Smooth muscle cell (in vitro differentiated cells): ENCODE data around the gene ARL5A. TPM values are rescaled to one million over a fixed set of nuclear protein-coding genes. Genes with fewer than 3 reads are reported as not detected.

ENCODE experiments used
- DNase-seq: peaks from one replicate; lab custom pipeline; 2025; ENCODE audit not compliant: unreplicated experiment; lab: John Stamatoyannopoulos, UW
- H2AFZ ChIP-seq: fragments of 200-600 bp; sonication (generic); 2 replicates; pipeline ENCODE4 v1.6.0; 2016; ENCODE audit warnings: antibody characterized with exemption, low read depth, mild to moderate bottlenecking
- H3F3A ChIP-seq: fragments of 200-600 bp; sonication (generic); 2 replicates; pipeline ENCODE4 v1.6.0; 2017; ENCODE audit warnings: antibody characterized with exemption, low read depth
- H3K27ac ChIP-seq: fragments of 200-600 bp; sonication (generic); 2 replicates; pipeline ENCODE4 v1.5.1; 2016; ENCODE audit warnings: low read depth, mild to moderate bottlenecking
- H3K27me3 ChIP-seq: fragments of 200-600 bp; sonication (generic); 2 replicates; pipeline ENCODE4 v1.6.1; 2016; ENCODE audit warnings: low read depth, mild to moderate bottlenecking
- H3K36me3 ChIP-seq: fragments of 200-600 bp; sonication (generic); 2 replicates; pipeline ENCODE4 v1.5.1; 2016; ENCODE audit warnings: low read depth
- H3K4me1 ChIP-seq: fragments of 200-600 bp; sonication (generic); 2 replicates; pipeline ENCODE4 v1.5.1; 2016; ENCODE audit warnings: low read depth
- H3K4me2 ChIP-seq: fragments of 200-600 bp; sonication (generic); 2 replicates; pipeline ENCODE4 v1.6.0; 2016; ENCODE audit warnings: mild to moderate bottlenecking
- H3K4me3 ChIP-seq: fragments of 200-600 bp; sonication (generic); 2 replicates; pipeline ENCODE4 v1.5.1; 2016; ENCODE audit warnings: mild to moderate bottlenecking
- H3K79me2 ChIP-seq: fragments of 200-600 bp; sonication (generic); 2 replicates; pipeline ENCODE4 v1.6.0; 2016; ENCODE audit warnings: low read depth, mild to moderate bottlenecking
- H3K9ac ChIP-seq: fragments of 200-600 bp; sonication (generic); 2 replicates; pipeline ENCODE4 v1.6.0; 2016; ENCODE audit warnings: low read depth
- H3K9me3 ChIP-seq: fragments of 200-600 bp; sonication (generic); replicated peaks from 2 replicates; pipeline ENCODE4 v1.5.1; 2016; ENCODE audit warnings: low read depth
- H4K20me1 ChIP-seq: fragments of 200-600 bp; sonication (generic); 2 replicates; pipeline ENCODE4 v1.6.0; 2016; ENCODE audit warnings: low read depth
- WGBS: methylation state at CpG from one replicate; pipeline ENCODE4 v1.1.7; 2016; ENCODE audit warnings: low lambda C conversion rate; 5-methylcytosine and 5-hydroxymethylcytosine counted together
- polyA plus RNA-seq: library from polyadenylated mRNA; unstranded; fragments of >200 nt; fragmentation: Nextera tagmentation; extraction: Ambion mirVana; gene quantifications from 2 replicates; pipeline ENCODE4 v1.2.1, GENCODE V29; 2016
- total RNA-seq: library from RNA; depleted of rRNA; stranded (reverse); fragments of >200 nt; gene quantifications from 2 replicates; pipeline ENCODE4 v1.2.3, GENCODE V29; 2014
- TF ChIP-seq, protein P1 (sequence below): fragments of 200-600 bp; sonication (generic); IDR thresholded peaks from 2 replicates; pipeline ENCODE4 v1.5.1; 2017; ENCODE audit warnings: borderline replicate concordance, mild to moderate bottlenecking, antibody characterized with exemption; ENCODE audit not compliant: insufficient read depth, poor library complexity, severe bottlenecking

The ARL5A gene
- total and polyA plus RNA-seq, 2 experiments from 2014 or later, result 24.2 to 81.2 TPM

DNA sequence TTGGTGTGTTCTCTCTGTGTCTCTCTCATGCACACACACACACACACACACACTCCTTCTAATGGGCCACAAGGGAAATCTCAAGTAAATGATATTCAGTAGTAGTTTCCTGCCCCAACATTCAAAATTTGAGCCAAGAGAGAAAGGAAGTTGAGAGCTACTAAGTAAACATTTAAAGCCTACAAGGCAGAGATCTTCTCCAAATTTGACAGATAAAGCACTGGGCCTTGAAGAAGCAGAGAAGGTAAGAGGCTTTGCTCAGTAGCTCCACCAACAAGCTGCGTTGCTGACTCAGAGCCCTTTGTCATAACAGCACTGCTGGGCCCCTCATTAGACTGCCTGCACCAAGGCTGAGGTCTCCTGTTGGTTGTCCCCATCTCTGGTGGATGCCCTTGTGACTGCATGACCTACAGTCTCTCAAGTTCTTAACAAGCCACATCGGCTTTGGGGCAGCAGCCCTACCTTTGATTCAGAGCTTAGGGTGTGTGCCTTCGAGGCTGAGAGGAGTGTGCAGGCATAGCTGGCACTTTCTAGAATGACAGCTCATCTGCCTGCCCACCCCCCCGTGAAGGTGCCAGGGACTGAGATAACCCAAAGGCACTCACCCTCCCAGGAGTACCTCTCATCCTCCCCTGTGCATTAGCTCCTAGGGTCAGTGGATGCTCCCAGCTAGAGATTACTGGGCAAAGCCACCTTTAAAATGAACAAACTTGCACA lies 61.6 kb downstream of the ARL5A start:
- Histone ChIP-seq H3K27me3 (no peaks in the 10 kb centered on the region), H3K27ac (peak overlapping the region; percentile 78), H2AFZ (no peak overlapping the region), H3F3A (no peaks in the 10 kb centered on the region), H4K20me1 (no peaks in the 10 kb centered on the region), H3K4me3 (no peak overlapping the region), H3K4me1 (peaks cover 24% of the 10 kb centered on the region), H3K79me2 (no peaks in the 10 kb centered on the region), H3K36me3 (no peaks in the 10 kb centered on the region), H3K9me3 (no peaks in the 10 kb centered on the region), H3K9ac (peak overlapping the region; percentile 1), H3K4me2 (peak overlapping the region; percentile 58)
- WGBS, result 78% methylated on average over 4 of the region's 4 CpGs
- TF ChIP-seq, protein P1, sequence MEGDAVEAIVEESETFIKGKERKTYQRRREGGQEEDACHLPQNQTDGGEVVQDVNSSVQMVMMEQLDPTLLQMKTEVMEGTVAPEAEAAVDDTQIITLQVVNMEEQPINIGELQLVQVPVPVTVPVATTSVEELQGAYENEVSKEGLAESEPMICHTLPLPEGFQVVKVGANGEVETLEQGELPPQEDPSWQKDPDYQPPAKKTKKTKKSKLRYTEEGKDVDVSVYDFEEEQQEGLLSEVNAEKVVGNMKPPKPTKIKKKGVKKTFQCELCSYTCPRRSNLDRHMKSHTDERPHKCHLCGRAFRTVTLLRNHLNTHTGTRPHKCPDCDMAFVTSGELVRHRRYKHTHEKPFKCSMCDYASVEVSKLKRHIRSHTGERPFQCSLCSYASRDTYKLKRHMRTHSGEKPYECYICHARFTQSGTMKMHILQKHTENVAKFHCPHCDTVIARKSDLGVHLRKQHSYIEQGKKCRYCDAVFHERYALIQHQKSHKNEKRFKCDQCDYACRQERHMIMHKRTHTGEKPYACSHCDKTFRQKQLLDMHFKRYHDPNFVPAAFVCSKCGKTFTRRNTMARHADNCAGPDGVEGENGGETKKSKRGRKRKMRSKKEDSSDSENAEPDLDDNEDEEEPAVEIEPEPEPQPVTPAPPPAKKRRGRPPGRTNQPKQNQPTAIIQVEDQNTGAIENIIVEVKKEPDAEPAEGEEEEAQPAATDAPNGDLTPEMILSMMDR, result no peak
- no peak for DNase-seq

DNA sequence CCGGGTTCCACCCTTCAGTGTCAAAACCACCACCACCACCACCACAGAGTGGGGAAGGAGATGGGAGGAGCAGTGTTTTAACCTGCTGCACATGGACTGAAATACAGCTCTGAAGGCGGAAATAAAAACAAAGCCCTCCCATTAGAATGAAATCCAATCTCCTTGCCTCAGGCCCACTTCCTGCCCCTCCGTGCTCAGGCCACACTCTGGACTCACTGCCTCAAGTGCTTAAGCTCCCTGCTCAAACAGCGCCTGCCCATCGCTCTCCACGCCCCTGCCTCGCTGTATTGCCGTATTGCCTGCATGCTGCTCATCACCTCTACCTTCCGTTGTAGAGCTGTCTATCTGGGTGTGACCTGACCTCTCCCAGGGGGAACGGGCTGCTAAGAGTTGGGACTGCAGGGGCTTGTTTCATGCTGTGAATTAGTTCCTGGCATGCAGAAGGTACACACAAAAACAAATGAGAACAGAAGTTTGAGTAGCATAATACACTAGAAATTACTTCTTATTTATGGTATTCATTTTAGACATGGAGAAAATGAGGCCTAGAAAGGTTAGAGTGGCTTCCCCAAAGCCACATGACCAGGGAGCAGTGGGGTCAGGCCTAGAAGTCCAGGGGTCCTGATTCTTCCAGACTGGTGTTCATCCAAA lies 62.3 kb downstream of the ARL5A start:
- TF ChIP-seq, protein P1, result no peak
- no peaks in the 10 kb centered on the region for H3K9me3 ChIP-seq
- no peaks in the 10 kb centered on the region for H3K79me2 ChIP-seq
- peaks cover 24% of the 10 kb centered on the region for H3K4me1 ChIP-seq
- H3K4me3 ChIP-seq, result no peak overlapping the region
- no peaks in the 10 kb centered on the region for H4K20me1 ChIP-seq
- H3F3A ChIP-seq, result no peaks in the 10 kb centered on the region
- no peak for DNase-seq
- 79% methylated on average over 10 of the region's 10 CpGs for WGBS
- H3K4me2 ChIP-seq, result peak overlapping the region; percentile 58
- H3K36me3 ChIP-seq, result no peaks in the 10 kb centered on the region
- no peak overlapping the region for H2AFZ ChIP-seq
- H3K9ac ChIP-seq, result no peak overlapping the region
- H3K27ac ChIP-seq, result peak overlapping the region; percentile 78
- H3K27me3 ChIP-seq, result no peaks in the 10 kb centered on the region

DNA sequence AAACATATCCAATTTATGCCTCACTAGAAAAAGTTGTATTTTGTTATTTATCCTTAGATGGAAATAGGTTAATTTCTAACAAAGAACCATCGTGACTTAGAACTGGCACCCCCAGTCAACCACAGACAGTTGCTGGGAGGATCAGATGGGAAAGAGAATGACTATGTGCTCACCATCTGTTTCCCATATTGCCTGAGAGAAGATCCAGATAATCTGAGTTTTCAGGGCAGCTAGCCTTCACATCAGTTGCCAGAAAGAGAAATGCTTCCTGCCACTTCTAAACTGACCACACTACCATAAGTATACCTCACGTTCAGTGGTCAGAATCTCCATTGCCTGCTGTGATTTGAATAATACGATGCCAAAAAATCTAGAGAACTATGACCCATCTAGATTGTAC lies 65.5 kb downstream of the ARL5A start:
- Histone ChIP-seq H4K20me1 (no peaks in the 10 kb centered on the region), H3F3A (no peaks in the 10 kb centered on the region), H3K27ac (no peak overlapping the region), H3K4me2 (no peak overlapping the region), H2AFZ (no peak overlapping the region), H3K4me3 (no peak overlapping the region), H3K9me3 (no peaks in the 10 kb centered on the region), H3K9ac (no peak overlapping the region), H3K79me2 (no peaks in the 10 kb centered on the region), H3K36me3 (no peaks in the 10 kb centered on the region), H3K27me3 (no peaks in the 10 kb centered on the region), H3K4me1 (peaks cover 20% of the 10 kb centered on the region)
- no peak for DNase-seq
- WGBS, result 45% methylated on average over 3 of the region's 3 CpGs
- TF ChIP-seq, protein P1, result no peak
